HepG2 (cell line): ENCODE results near the gene SBSN. TPM values are rescaled to one million over a fixed set of nuclear protein-coding genes. Genes with fewer than 3 reads are reported as not detected.

Experiments used
- ATAC-seq: fragments of 200-7000 bp; cut with Tn5 transposase; 3 replicates; pipeline ENCODE4 v1.9.1; 2020; ENCODE audit warnings: mild to moderate bottlenecking, moderate library complexity
- BruUV-seq: library from RNA; stranded (reverse); fragments of 400-500 nt; replicated peaks from 2 replicates; lab custom pipeline; 2021; lab: Mats Ljungman, UMichigan
- CTCF ChIA-PET: fragments of 300-600 bp; formaldehyde crosslinking; extraction: SDS; loops from one replicate; lab custom pipeline; 2021; ENCODE audit warnings: low total read pairs, inconsistent platforms, low intra/inter-chr PET ratio; lab: Yijun Ruan, JAX
- POLR2A ChIA-PET: fragments of 350-600 bp; sonication (Branson Sonifier 250); formaldehyde crosslinking; loops from one replicate; lab custom pipeline; 2020; ENCODE audit warnings: antibody characterized with exemption, inconsistent platforms; lab: Yijun Ruan, JAX
- DNase-seq: peaks from one replicate; pipeline ENCODE4 v3.0.0-alpha.2; 2015; ENCODE audit warnings: low spot score
- FAIRE-seq: peaks from 3 replicates; lab custom pipeline; 2011; peaks lifted over from hg19 to GRCh38; lab: Jason Lieb, UNC
- H2AFZ ChIP-seq: one replicate; pipeline ENCODE4 v1.6.1; 2011; ENCODE audit warnings: low read length, inconsistent platforms
- H3K27ac ChIP-seq: fragments of 300-600 bp; 3 replicates; pipeline ENCODE4 v1.8.0; 2011; ENCODE audit warnings: mixed run types, mild to moderate bottlenecking, mixed read lengths, low read length, inconsistent platforms; ENCODE audit not compliant: insufficient read depth; ENCODE audit errors: extremely low read length
- H3K27me3 ChIP-seq, 2 experiments: fragments of 200-600 bp in 1 of 2; 2 replicates in 1 of 2; 3 replicates in 1 of 2; pipeline versions ENCODE4 v1.6.0 to v1.8.0; 2011; ENCODE audit warnings: low read length in 2 of 2, mild to moderate bottlenecking in 2 of 2, moderate library complexity in 2 of 2, inconsistent platforms in 1 of 2; ENCODE audit not compliant: insufficient read depth in 2 of 2, control insufficient read depth in 1 of 2
- H3K36me3 ChIP-seq, 2 experiments: fragments of 200-600 bp in 1 of 2; replicated peaks in 1 of 2; 2 replicates in 1 of 2; 3 replicates in 1 of 2; pipeline versions ENCODE4 v1.5.1 to v1.8.0; 2011; ENCODE audit warnings: low read length in 2 of 2, inconsistent platforms in 1 of 2; ENCODE audit not compliant: insufficient read depth in 2 of 2, control insufficient read depth in 1 of 2
- H3K4me1 ChIP-seq: 2 replicates; pipeline ENCODE4 v1.5.1; 2012; ENCODE audit warnings: low read length, inconsistent platforms; ENCODE audit not compliant: insufficient read depth
- H3K4me2 ChIP-seq: 2 replicates; pipeline ENCODE4 v1.6.0; 2011; ENCODE audit warnings: low read depth, low read length, inconsistent platforms
- H3K4me3 ChIP-seq, 3 experiments: fragments of 200-600 bp in 1 of 3; sonication (generic), shearing (Covaris generic) in 1 of 3; replicated peaks in 1 of 3; 2 replicates each; pipeline ENCODE4 v1.5.1; 2011 to 2016; ENCODE audit warnings: low read length in 3 of 3, inconsistent platforms in 2 of 3, low read depth in 2 of 3, mild to moderate bottlenecking in 2 of 3, control low read depth in 1 of 3, mixed read lengths in 1 of 3; ENCODE audit not compliant: insufficient read depth in 1 of 3
- H3K79me2 ChIP-seq: one replicate; pipeline ENCODE4 v1.6.1; 2011; ENCODE audit warnings: low read length, inconsistent platforms; ENCODE audit not compliant: insufficient read depth
- H3K9ac ChIP-seq: 2 replicates; pipeline ENCODE4 v1.6.0; 2011; ENCODE audit warnings: mild to moderate bottlenecking, low read depth, low read length, inconsistent platforms; ENCODE audit not compliant: insufficient read depth
- H3K9me3 ChIP-seq: 2 replicates; pipeline ENCODE4 v1.5.1; 2012; ENCODE audit warnings: mild to moderate bottlenecking, low read length
- H4K20me1 ChIP-seq: 2 replicates; pipeline ENCODE4 v1.6.0; 2011; ENCODE audit warnings: inconsistent platforms, mild to moderate bottlenecking, low read length, moderate library complexity; ENCODE audit not compliant: insufficient read depth
- ARNT ChIP-seq: fragments of 450-650 bp; IDR thresholded peaks from 2 replicates; pipeline ENCODE4 v1.6.1; 2017
- ETV6 ChIP-seq: sonication (generic); formaldehyde crosslinking; conservative IDR thresholded peaks from 2 replicates; pipeline ENCODE4 v1.4.0; 2020; ENCODE audit warnings: missing genetic modification reagents
- GTF3A ChIP-seq: sonication (generic); formaldehyde crosslinking; conservative IDR thresholded peaks from 2 replicates; pipeline ENCODE4 v1.4.0; 2020; ENCODE audit warnings: mild to moderate bottlenecking, missing genetic modification reagents
- NBN ChIP-seq: fragments of 450-650 bp; conservative IDR thresholded peaks from 2 replicates; pipeline ENCODE4 v1.6.1; 2017
- RELA ChIP-seq: sonication (generic); formaldehyde crosslinking; IDR thresholded peaks from 2 replicates; pipeline ENCODE4 v1.4.0; 2020; ENCODE audit warnings: missing genetic modification reagents
- REST ChIP-seq, 2 experiments: IDR thresholded peaks; 2 replicates each; pipeline ENCODE4 v1.6.1; 2011 to 2012; ENCODE audit warnings: low read length in 2 of 2, borderline replicate concordance in 1 of 2, low read depth in 1 of 2, mild to moderate bottlenecking in 1 of 2, moderate library complexity in 1 of 2
- TIGD3 ChIP-seq: sonication (generic); formaldehyde crosslinking; IDR thresholded peaks from 2 replicates; pipeline ENCODE4 v1.5.1; 2020; ENCODE audit warnings: mild to moderate bottlenecking, missing genetic modification reagents, borderline replicate concordance
- ZBTB44 ChIP-seq: sonication (generic); formaldehyde crosslinking; IDR thresholded peaks from 2 replicates; pipeline ENCODE4 v1.4.0; 2020; ENCODE audit warnings: missing genetic modification reagents
- WGBS: methylation state at CpG from one replicate; pipeline ENCODE4 v1.1.6; 2017; ENCODE audit warnings: low lambda C conversion rate; 5-methylcytosine and 5-hydroxymethylcytosine counted together
- in situ Hi-C: cut with HindIII; loops from 2 replicates; pipeline ENCODE4 v1.10.0; 2017; ENCODE audit warnings: low pct_unique_long_range_greater_than_20kb; ENCODE audit not compliant: extremely low pct_ligation_motif_present
- intact Hi-C: fragments of 100-400 bp; cut with micrococcal nuclease; formaldehyde crosslinking; loops from one replicate; pipeline ENCODE4 v1.10.0; 2022; ENCODE audit not compliant: unreplicated experiment
- polyA plus RNA-seq, 8 experiments: library from polyadenylated mRNA; depleted of rRNA in 3 of 8; stranded (reverse) in 7 of 8; unstranded in 1 of 8; fragments of >200 nt; fragmentation: Illumina TruSeq in 4 of 8; extraction: Trizol in 4 of 8; gene quantifications; 2 replicates each; pipeline versions ENCODE4 v1.2.1 to v1.2.3, GENCODE V29; 2011 to 2016; ENCODE audit warnings: low read depth in 4 of 8, missing spikeins in 1 of 8, mixed read lengths in 1 of 8; ENCODE audit not compliant: insufficient read depth in 1 of 8
- total RNA-seq, 5 experiments: library from RNA; depleted of rRNA; stranded (reverse); fragments of >200 nt; fragmentation: Illumina TruSeq; extraction: Trizol; gene quantifications; 2 replicates each; pipeline ENCODE4 v1.2.3, GENCODE V29; 2016; ENCODE audit warnings: low read depth in 1 of 5

SBSN gene
- total and polyA plus RNA-seq, 2 of the 13 experiments (the other 11 are each of a cell fraction or from before 2014, with no cell fraction given) = not detected

- CTCF ChIA-PET = no interaction called here
These were observed 3.8 kb downstream of the SBSN start for GRCh38 chr19:35524181-35524837.

More at GRCh38 chr19:35524181-35524837, 3.8 kb downstream of the SBSN start:
- in situ Hi-C loops (no loop called here), intact Hi-C loops (no loop called here)
- POLR2A ChIA-PET = interaction anchor here (1.5 kb wide), 1 partner anchor 14 kb away, joined by 3 read pairs; no protein-coding TSS in a partner anchor
- no peak for DNase-seq
- Histone ChIP-seq H3K27ac (no peak overlapping the region), H3K9ac (no peak overlapping the region), H3K79me2 (no peaks in the 10 kb centered on the region)
- FAIRE-seq = no peak
- 2% methylated on average over 7 of the region's 11 CpGs for WGBS
- ATAC-seq = peak; percentile 60
- TF ChIP-seq GTF3A (CRISPR knock-in tag) (no peak), REST (IDR thresholded peaks at IDR 0.05; ENCODE audit: borderline replicate concordance in 1 of 2, low read depth in 1 of 2, low read length in 2 of 2) (peak; percentile 10 to 78; a peak in 3 of 4 replicates), ETV6 (no peak), RELA (CRISPR knock-in tag) (no peak), NBN (no peak), TIGD3 (no peak), ARNT (no peak), ZBTB44 (CRISPR knock-in tag) (no peak)
- TF ChIP-seq, all 625 proteins: peak for 1
- H2AFZ ChIP-seq = no peak overlapping the region
- peaks cover 6 to 42% of the 10 kb centered on the region in 2 experiments for H3K27me3 ChIP-seq
- no peaks in the 10 kb centered on the region for H3K9me3 ChIP-seq
- no peaks in the 10 kb centered on the region for H4K20me1 ChIP-seq
- no peak overlapping the region for H3K4me3 ChIP-seq
- no peak overlapping the region; the same call in 1 of the 2 replicates for H3K4me2 ChIP-seq
- H3K4me1 ChIP-seq = peaks cover 23% of the 10 kb centered on the region
- BruUV-seq = no TSS peak
- H3K36me3 ChIP-seq = no peaks in the 10 kb centered on the region
